GM23338 (cell line): ENCODE measurements around the gene LMO1. TPM values are rescaled to one million over a fixed set of nuclear protein-coding genes. Genes with fewer than 3 reads are reported as not detected.

Experiments used
- ATAC-seq: fragments of 200-7000 bp; cut with Tn5 transposase; 3 replicates; pipeline ENCODE4 v1.9.1; 2020
- DNase-seq: peaks from one replicate; pipeline ENCODE4 v3.0.0-alpha.2; 2015; ENCODE audit warnings: low spot score
- H2AFZ ChIP-seq: fragments of 200-600 bp; sonication (generic); 2 replicates; pipeline ENCODE4 v1.8.0; 2016; ENCODE audit warnings: antibody characterized with exemption, mild to moderate bottlenecking, moderate library complexity
- H3F3A ChIP-seq: fragments of 200-600 bp; sonication (generic); replicated peaks from 2 replicates; pipeline ENCODE4 v1.8.0; 2017; ENCODE audit warnings: antibody characterized with exemption, mixed run types, low read depth
- H3K27ac ChIP-seq: fragments of 200-600 bp; sonication (generic); 2 replicates; pipeline ENCODE4 v1.6.1; 2016; ENCODE audit warnings: low read depth
- H3K27me3 ChIP-seq: fragments of 200-600 bp; sonication (generic); 2 replicates; pipeline ENCODE4 v1.8.0; 2016; ENCODE audit warnings: mild to moderate bottlenecking, mixed run types, moderate library complexity; ENCODE audit not compliant: insufficient read depth
- H3K36me3 ChIP-seq: fragments of 200-600 bp; sonication (generic); 2 replicates; pipeline ENCODE4 v1.8.0; 2016; ENCODE audit warnings: mild to moderate bottlenecking; ENCODE audit not compliant: insufficient read depth
- H3K4me1 ChIP-seq: fragments of 200-600 bp; sonication (generic); 2 replicates; pipeline ENCODE4 v1.8.0; 2016; ENCODE audit warnings: mild to moderate bottlenecking, moderate library complexity; ENCODE audit not compliant: insufficient read depth
- H3K4me2 ChIP-seq: fragments of 200-600 bp; sonication (generic); 2 replicates; pipeline ENCODE4 v1.7.1; 2017; ENCODE audit warnings: mixed run types
- H3K4me3 ChIP-seq: fragments of 200-600 bp; sonication (generic); 2 replicates; pipeline ENCODE4 v1.6.1; 2016; ENCODE audit warnings: mixed run types
- H3K79me2 ChIP-seq: fragments of 200-600 bp; sonication (generic); replicated peaks from 2 replicates; pipeline ENCODE4 v1.8.0; 2017; ENCODE audit warnings: mild to moderate bottlenecking; ENCODE audit not compliant: insufficient read depth
- H3K9me2 ChIP-seq: fragments of 200-600 bp; sonication (generic); 2 replicates; pipeline ENCODE4 v1.8.0; 2017; ENCODE audit not compliant: insufficient read depth
- H4K20me1 ChIP-seq: fragments of 200-600 bp; sonication (generic); replicated peaks from 2 replicates; pipeline ENCODE4 v1.8.0; 2017; ENCODE audit warnings: mild to moderate bottlenecking; ENCODE audit not compliant: insufficient read depth
- H3K27ac Mint-ChIP-seq: 2 replicates; pipeline ENCODE4 v1.8.0; 2020; ENCODE audit warnings: inconsistent platforms, mild to moderate bottlenecking, moderate library complexity, mixed read lengths
- H3K27me3 Mint-ChIP-seq: 3 replicates; pipeline ENCODE4 v1.8.0; 2022; ENCODE audit warnings: low read depth, mild to moderate bottlenecking, moderate library complexity, mixed read lengths, inconsistent platforms; ENCODE audit not compliant: insufficient read depth, poor library complexity
- H3K36me3 Mint-ChIP-seq: 3 replicates; pipeline ENCODE4 v1.8.0; 2021; ENCODE audit warnings: low read depth, mild to moderate bottlenecking, inconsistent platforms, moderate library complexity, mixed read lengths
- H3K4me1 Mint-ChIP-seq: 3 replicates; pipeline ENCODE4 v1.8.0; 2020; ENCODE audit warnings: mild to moderate bottlenecking, inconsistent platforms, mixed read lengths
- H3K4me3 Mint-ChIP-seq: 3 replicates; pipeline ENCODE4 v1.8.0; 2021; ENCODE audit warnings: moderate library complexity, mild to moderate bottlenecking, inconsistent platforms, mixed read lengths
- H3K9me3 Mint-ChIP-seq: 3 replicates; pipeline ENCODE4 v1.8.0; 2020; ENCODE audit warnings: moderate library complexity, mild to moderate bottlenecking, inconsistent platforms, mixed read lengths
- CREB1 ChIP-seq: fragments of 250-450 bp; sonication (Bioruptor Pico); IDR thresholded peaks from 2 replicates; pipeline ENCODE4 v1.5.0; 2020; ENCODE audit warnings: low read depth, mild to moderate bottlenecking, moderate library complexity
- CTCF ChIP-seq, 2 experiments: fragments of 200-600 bp in 1 of 2; sonication (generic) in 1 of 2; conservative IDR thresholded peaks; 2 replicates each; pipeline versions ENCODE4 v1.5.1 to v1.6.1; 2016 to 2017; ENCODE audit warnings: antibody characterized with exemption in 2 of 2, low read depth in 2 of 2, mild to moderate bottlenecking in 2 of 2, moderate library complexity in 1 of 2
- EZH2phosphoT487 ChIP-seq: fragments of 200-600 bp; sonication (generic); IDR thresholded peaks from one replicate; pipeline ENCODE4 v1.8.1; 2018; ENCODE audit warnings: antibody characterized with exemption; ENCODE audit not compliant: unreplicated experiment
- JUNB ChIP-seq: IDR thresholded peaks from one replicate; pipeline ENCODE4 v1.6.1; 2016; ENCODE audit warnings: antibody characterized with exemption; ENCODE audit not compliant: unreplicated experiment
- NANOG ChIP-seq: IDR thresholded peaks from 2 replicates; pipeline ENCODE4 v1.6.1; 2016; ENCODE audit warnings: antibody characterized with exemption, borderline replicate concordance
- REST ChIP-seq: IDR thresholded peaks from one replicate; pipeline ENCODE4 v1.6.1; 2018; ENCODE audit warnings: antibody characterized with exemption; ENCODE audit not compliant: unreplicated experiment
- STAT1 ChIP-seq: IDR thresholded peaks from one replicate; pipeline ENCODE4 v1.6.1; 2016; ENCODE audit warnings: antibody characterized with exemption; ENCODE audit not compliant: unreplicated experiment
- polyA plus RNA-seq: library from polyadenylated mRNA; unstranded; fragments of >200 nt; fragmentation: Nextera tagmentation; extraction: Ambion mirVana; gene quantifications from 2 replicates; pipeline ENCODE4 v1.2.1, GENCODE V29; 2016
- total RNA-seq: library from RNA; depleted of rRNA; stranded (reverse); fragments of >200 nt; shearing (Covaris generic); gene quantifications from 2 replicates; pipeline ENCODE4 v1.2.3, GENCODE V29; 2014

The LMO1 gene
- total and polyA plus RNA-seq, 2 experiments from 2014 or later = 0.40 TPM; not detected in 1

- peaks cover 4% of the 10 kb centered on the region for H3K27me3 Mint-ChIP-seq
Observed at GRCh38 chr11:8217926-8218325, 45.8 kb downstream of the LMO1 start.

More at GRCh38 chr11:8217926-8218325, 45.8 kb downstream of the LMO1 start:
- Histone ChIP-seq H3K4me1 (no peaks in the 10 kb centered on the region), H3K36me3 (no peaks in the 10 kb centered on the region), H3F3A (no peaks in the 10 kb centered on the region), H3K79me2 (no peaks in the 10 kb centered on the region), H3K9me2 (no peaks in the 10 kb centered on the region), H3K27me3 (no peaks in the 10 kb centered on the region), H4K20me1 (no peaks in the 10 kb centered on the region), H2AFZ (no peak overlapping the region), H3K27ac (no peak overlapping the region), H3K4me2 (no peak overlapping the region), H3K4me3 (no peak overlapping the region)
- no peak for TF ChIP-seq JUNB
- TF ChIP-seq STAT1 = no peak
- TF ChIP-seq CREB1 (CRISPR knock-in tag) = no peak
- no peak for TF ChIP-seq EZH2phosphoT487
- TF ChIP-seq NANOG = no peak
- TF ChIP-seq CTCF (conservative IDR thresholded peaks at IDR 0.05; ENCODE audit: low read depth in 2 of 2) = no peak
- no peak for TF ChIP-seq REST
- ATAC-seq (no peak), DNase-seq (no peak)
- Mint-ChIP-seq H3K9me3 (no peaks in the 10 kb centered on the region; the same call in 2 of the 3 replicates), H3K36me3 (no peaks in the 10 kb centered on the region), H3K4me1 (peaks cover 10% of the 10 kb centered on the region), H3K4me3 (no peak overlapping the region), H3K27ac (no peak overlapping the region)
